GM20431 (cell line): ENCODE measurements around the gene LRFN4.

Experiments used
- in situ Hi-C: fragments of 300-500 bp; cut with MseI, MboI; formaldehyde crosslinking; loops from one replicate; pipeline ENCODE4 v1.15.0; 2020; ENCODE audit warnings: low sequenced_read_pairs; ENCODE audit not compliant: unreplicated experiment

Gene LRFN4

DNA sequence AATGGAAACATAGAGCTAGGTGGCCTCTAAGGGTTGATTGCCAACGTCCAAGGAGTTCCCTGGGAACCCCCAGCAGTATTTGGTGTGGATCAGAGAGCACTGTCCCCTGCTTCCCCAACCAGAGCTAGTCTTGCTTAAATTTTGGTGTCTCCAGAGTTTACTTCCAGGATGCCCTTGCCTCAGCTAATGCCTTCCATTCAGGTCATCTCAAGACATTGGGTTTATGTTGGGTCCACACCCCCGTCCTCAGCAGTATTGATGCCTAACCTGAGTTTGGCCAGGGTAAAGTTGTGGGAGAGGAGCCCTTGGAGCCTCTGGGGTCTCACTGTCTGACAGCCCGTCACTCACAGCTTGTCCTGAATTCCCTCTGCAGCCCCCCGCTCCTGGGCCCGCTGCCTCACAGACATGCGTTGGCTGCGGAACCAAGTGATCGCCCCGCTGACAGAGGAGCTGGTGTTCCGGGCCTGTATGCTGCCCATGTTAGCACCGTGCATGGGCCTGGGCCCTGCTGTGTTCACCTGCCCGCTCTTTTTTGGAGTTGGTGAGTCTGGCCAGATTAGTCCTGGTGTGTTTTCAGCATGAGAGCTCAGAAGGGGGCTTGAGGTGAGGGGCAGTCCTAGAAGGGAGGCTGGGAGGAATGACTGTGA is 12.2 kb upstream of the LRFN4 start:
- in situ Hi-C loops: loop anchor here (25.0 kb wide), 1 partner anchor 282 kb away; the partner anchor contains the start of gene CTSF

DNA sequence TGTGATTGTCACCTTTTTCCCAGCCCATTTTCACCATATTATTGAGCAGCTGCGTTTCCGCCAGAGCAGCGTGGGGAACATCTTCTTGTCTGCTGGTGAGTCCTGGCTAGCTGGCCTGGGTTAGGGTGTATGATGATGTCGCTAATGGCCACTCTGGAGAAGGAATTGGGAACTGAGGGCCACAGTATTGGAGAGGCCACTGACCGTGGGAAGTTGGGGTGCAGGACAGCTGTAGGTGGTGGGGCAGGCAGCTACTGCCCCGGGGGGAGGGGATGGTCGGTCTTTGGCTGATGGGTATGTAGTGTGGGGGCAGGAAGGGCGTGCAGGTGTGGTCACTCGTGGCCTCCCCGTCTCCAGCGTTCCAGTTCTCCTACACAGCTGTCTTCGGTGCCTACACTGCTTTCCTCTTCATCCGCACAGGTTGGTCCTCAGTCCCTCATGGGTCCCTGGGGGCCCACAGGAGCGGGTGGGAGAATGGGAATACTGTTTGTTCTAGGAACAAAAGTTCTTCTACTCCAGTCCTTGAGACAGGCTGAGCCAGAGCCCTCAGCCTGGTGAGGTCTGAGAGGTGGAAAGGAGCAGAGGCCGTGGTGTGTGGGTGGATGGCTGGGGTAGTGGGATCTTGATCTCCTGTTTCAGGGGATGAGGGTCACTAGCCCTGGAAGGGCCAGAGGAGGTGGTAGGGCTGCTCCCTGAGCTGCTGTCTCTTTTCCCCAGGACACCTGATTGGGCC is 11.6 kb upstream of the LRFN4 start:
- in situ Hi-C loops: loop anchor here (25.0 kb wide), 1 partner anchor 283 kb away; the partner anchor contains the start of gene CTSF

DNA sequence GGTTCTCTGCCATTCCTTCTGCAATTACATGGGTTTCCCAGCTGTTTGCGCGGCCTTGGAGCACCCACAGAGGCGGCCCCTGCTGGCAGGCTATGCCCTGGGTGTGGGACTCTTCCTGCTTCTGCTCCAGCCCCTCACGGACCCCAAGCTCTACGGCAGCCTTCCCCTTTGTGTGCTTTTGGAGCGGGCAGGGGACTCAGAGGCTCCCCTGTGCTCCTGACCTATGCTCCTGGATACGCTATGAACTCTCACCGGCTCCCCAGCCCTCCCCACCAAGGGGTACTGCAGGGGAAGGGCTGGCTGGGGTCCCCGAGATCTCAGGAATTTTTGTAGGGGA is 11.0 kb upstream of the LRFN4 start:
- in situ Hi-C loops: loop anchor here (25.0 kb wide), 1 partner anchor 284 kb away; the partner anchor contains the start of gene CTSF

DNA sequence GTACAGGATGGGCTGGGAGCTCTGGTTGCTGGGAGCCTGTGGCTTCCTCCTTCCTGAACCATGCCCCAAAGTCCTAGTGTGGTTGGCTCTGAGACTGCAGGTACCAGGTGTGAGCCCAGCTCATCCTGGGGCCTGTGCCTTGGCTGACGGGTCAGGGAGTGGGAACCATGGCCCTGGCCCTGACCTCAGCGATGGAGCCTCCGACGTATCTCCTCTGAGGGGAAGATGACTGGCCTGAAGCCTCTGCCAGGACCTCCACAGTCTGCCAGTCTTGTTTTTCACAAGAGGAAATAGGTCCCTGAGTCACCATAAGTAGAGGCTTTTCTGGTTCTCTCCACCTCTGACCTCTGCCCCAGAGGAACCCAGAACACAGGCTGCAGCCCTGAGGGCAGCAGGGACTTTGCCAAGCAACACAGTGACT is 10.2 kb upstream of the LRFN4 start:
- in situ Hi-C loops: loop anchor here (25.0 kb wide), 1 partner anchor 284 kb away; the partner anchor contains the start of gene CTSF

DNA sequence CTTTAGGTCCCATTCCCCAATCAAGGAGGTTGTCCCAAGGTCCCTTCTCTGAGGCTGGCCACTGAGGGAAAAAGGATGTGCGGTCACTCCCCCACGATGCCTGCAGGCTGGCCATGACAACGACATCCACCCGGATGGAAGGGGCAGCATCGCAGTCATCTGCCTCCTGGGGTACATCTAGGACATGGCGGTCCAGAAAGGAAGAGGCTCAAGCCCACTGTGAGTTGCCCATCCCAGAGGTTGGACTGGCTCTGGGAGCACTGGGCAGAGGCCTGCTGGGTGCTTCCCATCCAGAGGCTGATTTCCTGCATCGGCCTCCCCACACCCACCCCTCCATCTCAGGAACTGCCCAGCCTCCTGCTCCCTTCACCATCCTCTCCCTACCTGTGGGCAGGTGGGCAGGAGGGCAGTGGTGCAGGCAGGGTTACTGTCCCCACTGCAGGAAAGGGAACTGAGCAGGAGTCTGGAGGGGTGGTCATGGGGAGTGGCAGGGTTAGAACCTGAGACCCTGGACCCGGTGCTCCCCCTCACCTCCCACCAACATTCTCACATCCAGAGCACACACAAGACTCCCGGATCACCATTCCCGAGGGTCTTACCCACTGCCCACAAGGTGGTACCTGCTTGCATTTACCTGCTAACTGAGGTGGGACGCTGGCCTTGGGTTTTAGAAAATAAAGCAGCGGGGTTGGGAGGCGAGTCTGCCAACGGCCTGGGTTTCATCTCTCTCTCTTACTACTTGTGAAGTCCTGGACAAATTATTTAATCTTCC is 9.2 kb upstream of the LRFN4 start:
- in situ Hi-C loops: loop anchor here (25.0 kb wide), 1 partner anchor 285 kb away; the partner anchor contains the start of gene CTSF

DNA sequence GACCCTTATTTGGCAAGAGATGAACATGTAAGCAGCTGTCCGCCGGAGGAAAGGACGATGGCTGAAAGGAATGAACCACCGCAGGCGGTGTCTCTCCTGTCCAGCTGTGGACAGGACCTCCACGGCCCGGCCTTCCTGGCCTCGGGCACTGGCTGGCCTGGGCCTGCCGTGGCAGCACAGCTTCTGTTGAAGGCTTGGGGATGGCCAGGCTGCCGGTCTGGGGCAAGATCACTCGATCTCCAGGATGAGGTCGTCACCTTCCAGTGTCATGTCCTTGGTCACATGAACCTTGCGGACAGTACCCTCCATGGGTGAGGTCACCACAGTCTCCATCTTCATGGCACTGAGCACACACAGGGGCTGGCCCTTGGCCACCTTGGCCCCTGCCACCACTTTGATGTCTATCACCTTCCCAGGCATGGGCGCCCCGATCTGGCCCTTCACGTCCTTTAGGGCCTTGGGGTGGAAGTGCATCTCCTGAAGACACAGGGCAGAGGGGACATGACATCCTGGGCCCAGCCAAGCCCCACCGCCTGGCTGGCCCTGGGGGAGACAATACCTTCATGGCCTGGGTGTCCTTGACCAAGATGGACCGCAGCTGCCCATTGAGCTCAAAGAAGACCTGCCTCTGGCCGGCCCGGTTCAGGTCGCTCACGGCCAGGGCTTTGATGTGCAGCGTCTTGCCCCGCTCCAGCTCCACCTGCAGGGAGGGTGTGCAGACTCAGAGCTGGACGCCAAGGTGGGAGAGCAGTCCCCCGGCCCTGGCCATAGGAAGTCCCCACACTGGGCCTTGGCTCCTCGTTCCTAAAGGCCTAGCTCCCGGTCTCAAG is 8.0 kb upstream of the LRFN4 start:
- in situ Hi-C loops: loop anchor here (25.0 kb wide), 1 partner anchor 287 kb away; the partner anchor contains the start of gene CTSF

DNA sequence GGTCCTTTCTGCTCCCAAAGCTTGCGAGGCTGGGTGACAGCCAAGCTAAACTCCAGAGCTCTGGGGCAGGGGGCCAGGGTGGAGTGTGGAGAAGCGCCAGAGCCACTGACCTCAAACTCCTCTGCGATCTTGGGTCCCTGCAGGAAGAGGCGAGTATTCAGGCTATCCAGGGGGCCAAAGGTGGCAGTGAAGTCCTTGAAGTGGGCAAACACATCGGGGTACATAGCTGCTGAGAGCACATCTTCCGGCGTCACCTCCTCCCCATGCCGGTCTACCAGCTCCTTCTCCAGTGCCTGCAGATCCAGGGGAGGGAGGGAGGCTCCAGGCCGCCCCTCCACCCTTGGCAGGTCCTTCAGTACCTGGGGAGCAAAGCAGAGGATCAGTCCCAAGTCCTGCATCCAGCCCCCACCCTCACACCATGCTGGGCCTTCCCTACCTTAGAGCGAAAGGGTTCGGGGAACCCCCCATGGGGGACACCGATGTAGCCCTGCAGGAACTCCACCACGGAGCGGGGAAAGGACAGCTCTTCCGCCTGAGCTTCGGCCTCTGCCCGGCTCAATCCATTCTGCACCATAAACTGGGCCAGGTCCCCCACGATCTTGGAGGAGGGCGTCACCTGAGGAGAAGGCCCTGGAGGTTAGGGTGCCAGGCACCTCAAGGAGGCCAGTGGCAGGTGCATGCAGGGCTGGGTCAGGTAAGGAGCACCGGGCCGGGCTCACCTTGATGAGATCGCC is 7.2 kb upstream of the LRFN4 start:
- in situ Hi-C loops: loop anchor here (25.0 kb wide), 1 partner anchor 287 kb away; the partner anchor contains the start of gene CTSF

DNA sequence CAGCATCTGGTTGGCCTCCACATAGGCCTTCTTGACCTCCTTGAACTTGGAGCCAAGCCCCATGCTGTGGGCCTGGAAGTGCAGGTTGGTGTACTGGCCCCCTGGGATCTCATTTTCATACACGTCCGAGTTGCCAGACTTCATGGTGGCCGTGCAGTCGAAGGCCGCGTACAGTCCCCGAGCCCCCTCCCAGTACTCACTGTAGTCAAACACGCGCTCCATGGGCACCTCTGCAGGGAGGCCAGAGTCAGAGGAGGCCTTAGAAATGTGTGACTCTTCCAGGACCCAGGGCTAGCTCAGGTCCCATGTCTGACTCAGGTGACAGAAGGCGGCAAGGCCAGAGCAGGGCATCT is 6.7 kb upstream of the LRFN4 start:
- in situ Hi-C loops: no loop called here

DNA sequence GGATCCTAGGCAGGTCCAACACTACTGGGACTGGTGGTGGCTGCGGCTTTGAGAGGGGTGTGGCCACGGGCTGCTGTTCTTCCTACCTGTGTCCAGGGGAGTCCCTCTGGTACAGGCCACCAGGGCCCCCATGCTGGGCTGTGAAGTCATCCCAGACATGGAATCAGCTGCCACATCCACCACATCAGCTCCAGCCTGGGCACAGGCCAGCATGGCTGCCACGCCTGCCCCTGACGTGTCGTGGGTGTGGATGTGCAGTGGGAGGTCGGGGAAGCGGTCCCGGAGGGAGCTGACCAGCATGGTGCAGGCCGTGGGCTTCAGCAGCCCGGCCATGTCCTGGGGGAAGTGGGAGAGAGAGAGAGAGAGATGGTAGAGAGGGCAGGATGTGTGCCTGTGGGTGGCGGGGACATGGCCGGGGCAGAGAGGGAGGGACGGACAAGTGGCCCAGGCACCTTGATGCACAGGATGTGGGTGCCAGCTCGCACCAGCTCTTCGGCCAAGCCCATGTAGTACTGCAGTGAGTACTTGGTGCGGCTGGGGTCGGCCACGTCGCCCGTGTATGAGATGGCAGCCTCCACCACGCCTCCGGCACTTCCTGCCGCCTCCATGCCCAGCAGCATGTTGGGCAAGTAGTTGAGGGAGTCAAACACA is 6.2 kb upstream of the LRFN4 start:
- in situ Hi-C loops: no loop called here

DNA sequence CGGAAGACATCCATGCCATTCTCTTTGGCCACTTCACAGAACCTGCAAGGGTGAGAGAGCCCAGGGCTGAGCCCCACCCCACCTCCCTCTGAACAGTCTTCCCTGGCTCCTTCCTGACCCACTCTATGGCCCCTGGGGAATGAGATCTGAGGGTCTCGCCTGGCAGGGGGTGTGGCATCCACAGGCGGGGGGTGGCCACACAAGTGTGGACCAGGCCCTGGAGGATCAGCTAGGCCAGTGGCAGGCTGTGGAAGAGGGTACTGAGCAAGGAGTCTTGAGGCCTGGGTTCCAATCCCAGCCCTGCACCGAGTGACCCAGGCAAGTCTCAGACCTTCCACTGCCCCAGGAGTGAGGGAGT is 5.6 kb upstream of the LRFN4 start:
- in situ Hi-C loops: no loop called here

DNA sequence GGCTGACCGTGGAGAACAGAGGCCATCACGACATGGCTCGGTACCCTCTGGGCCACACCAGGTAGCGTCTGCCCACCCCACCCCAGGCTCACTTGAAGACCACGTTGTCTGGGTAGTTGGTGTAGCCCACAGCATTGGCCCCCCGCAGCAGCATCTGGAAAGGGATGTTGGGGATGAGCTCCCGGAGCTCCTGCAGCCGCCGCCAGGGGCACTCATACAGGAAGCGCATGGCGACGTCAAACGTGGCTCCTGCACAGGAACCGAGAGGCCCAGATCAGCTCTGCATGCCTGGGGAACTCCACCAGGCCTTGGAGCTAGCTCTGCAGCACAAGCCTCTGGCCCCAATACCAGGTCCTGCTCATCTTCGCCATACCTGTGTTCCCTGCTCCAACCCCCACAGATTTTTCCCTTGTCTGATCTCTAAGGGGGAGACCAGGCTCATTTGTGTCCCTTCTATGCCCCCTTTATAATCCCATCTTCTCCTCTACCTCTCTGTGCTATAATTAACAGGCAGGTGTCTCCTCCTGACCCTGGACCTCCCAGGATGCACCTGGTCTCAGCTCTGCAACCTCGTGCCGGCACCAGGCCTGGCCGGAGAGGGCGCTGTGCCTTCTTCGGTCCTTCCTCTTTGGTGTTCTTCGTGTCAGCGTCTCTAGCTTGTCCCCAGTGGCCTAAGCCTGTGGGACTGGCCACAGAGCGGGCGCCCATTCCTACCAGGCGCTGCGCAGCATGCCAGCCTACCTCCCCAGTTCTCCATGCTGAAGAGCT is 5.0 kb upstream of the LRFN4 start:
- in situ Hi-C loops: no loop called here

DNA sequence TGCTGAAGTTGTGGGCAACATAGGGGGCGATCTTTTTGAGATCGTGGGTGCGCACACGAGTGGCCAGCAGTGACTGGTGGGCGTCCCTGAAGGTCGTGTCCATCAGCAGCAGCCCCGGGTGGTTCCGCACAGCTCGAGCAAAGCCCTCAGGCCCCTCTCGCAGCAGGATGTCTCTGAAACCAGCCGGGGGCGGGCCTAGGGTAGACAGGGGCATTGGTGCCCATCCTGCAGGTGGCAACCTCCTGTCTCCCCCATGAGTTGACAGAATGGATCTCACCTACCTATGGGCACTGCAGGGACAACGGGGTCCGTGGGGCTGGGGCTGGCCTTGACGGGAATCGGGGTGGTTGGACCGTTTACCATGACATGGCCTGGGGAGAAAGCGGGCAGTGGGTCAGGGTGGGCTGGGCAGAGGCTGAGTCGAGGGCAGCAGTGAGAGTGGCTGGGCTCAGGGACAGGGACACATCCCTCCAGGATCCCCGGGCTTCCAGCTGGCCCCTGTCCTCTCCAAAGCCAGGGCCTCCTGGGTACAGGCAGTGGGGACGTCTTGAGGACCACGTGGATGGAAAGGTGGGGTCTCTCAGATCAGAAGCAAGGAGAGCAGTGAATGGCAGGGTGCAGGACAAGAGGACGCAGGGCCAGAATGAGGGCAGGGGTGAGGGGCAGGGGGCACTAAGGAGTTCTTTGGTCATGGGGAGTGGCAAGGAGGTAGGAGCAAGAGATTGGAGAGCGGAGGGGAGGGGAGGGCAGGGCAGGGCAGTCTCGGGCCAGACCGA is 4.2 kb upstream of the LRFN4 start:
- in situ Hi-C loops: no loop called here

DNA sequence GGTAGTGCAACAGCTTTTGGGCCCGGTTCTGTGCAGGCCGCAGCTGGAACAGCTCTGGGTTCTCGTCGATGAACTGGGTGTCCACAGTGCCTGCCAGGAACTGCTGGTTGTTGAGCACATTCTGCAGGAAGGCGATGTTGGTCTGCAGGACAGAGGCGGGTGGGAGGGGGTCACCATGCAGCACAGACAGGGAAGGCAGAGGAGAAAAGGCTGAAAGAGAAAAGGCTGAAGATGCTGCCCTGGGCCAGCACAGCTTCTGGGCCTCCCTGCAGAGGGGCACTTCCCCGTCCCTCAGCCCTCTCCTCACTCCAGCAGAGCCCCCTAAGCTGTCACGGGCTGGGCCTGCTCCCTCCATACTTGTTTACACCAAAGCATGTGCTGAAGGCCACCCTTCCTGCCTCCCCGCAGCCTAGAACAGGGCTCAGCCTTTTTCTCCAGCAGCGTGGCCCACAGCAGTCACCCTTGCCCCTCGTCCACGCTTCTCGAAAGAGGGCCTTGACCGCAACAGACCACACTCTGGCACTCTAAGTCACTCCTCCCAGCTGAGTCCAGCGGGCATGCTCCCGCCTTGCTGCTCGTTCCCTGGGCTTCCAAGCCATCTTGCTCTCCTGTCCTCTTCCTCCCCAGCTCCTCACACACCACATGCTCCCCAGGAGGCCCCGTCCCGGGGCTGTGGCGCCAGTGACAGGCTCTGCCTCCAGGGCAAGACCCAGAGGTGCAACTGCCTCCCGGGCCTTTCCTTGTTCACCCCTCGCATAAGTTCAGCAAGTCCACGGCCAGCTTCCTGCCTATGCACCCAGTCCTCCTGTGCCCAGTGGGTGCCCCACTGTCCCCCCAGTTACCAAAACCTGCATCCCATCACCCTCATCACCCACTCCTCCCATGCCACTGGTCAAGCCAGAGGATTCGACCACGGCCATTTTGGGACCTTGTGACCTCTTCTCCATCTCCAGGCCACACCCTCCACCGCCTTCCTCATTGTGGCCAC is 3.3 kb upstream of the LRFN4 start:
- in situ Hi-C loops: no loop called here

DNA sequence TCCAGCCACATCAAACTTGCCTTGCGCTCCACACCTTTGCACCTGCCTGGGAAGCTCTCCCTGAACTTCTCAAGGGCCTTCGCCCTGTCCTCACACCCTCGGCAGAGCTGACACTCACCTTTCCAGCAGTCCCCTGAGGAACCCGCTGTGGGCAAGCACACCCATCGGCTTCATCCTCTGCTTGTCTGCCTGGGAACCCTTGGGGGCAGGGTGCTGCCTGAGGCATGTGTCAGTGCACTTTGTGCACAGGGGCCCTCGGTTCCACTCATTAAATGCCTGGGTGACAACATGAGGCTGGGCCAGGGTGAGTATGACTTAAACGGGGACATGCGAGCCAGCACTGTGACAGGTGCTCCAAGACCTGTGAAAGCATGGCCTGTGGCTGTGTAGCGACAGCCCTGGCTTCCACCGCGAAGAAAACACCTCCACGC is 2.6 kb upstream of the LRFN4 start:
- in situ Hi-C loops: no loop called here

DNA sequence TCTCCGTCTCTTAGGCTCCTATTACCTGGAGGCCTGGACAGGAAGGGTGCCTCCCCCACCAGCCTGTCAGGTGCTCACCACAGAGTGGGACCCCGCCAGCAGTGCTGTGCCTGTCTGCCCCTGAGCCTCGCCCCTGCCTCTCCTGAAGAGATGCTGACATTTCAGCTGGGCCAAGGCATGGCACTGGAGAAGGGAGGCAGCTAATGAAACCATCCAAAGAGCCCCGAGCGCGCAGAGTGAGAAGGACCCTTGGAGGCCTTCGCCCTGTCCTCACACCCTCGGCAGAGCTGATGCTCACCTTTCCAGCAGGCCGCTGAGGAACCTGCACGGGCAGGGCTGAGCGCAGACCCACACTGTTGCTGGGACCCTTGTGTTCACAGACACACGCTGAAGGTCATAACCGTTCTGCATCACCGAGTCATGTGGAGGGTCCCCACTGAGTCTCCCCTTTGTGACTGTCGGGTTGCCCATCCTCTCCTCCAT is 2.1 kb upstream of the LRFN4 start:
- in situ Hi-C loops: no loop called here
